ENCODE results near the gene TCL1B.

The TCL1B gene

DNA sequence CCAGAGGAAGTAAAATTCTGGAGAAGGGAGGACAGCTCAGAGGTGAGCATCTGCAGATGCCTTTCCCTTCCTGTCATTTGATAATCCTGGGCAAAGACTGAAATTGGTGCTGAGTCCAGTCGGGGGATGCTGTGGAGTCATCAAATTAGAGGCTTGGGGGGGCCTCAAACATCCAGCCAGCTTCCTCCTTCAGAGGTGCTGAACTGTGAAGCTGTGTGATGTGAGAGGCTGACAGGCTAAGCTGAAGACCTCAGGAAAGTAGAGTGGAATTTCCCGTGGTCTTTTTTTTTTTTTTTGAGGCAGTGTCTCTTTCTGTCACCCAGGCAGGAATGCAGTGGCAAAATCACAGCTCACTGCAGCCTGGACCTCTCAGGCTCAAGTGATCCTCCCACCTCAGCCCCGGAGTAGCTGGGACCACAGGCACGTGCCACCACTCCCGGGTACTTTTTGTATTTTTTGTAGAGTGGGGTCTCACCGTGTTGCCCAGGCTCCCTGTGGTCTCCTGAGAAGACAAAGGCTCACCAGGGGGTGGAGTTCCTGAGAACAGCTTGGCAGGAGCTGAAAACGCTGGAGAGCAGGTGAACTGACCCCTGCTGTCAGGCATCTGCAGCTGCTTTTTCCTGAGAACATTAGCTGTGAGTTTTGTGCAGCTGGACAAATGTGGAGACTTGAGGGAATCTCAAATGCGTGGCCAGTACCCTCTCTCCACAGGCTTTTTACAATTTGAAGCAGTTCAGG, 6.1 kb upstream of the TCL1B start:
- DNase-seq (ENCODE audit: low spot score) (no peak), ATAC-seq (ENCODE audit: low read depth) (no peak)
- Histone ChIP-seq H3K36me3 (ENCODE audit: low read depth) (no peaks in the 10 kb centered on the region), H3K4me1 (ENCODE audit: insufficient read depth, poor library complexity, severe bottlenecking) (no peaks in the 10 kb centered on the region), H3K9me3 (ENCODE audit: severe bottlenecking) (no peaks in the 10 kb centered on the region), H3K27me3 (ENCODE audit: insufficient read depth, poor library complexity, severe bottlenecking) (peaks cover 10% of the 10 kb centered on the region), H3K4me3 (ENCODE audit: severe bottlenecking) (no peak overlapping the region), H3K27ac (ENCODE audit: poor library complexity, severe bottlenecking) (no peak overlapping the region)
- TF ChIP-seq, protein P1, sequence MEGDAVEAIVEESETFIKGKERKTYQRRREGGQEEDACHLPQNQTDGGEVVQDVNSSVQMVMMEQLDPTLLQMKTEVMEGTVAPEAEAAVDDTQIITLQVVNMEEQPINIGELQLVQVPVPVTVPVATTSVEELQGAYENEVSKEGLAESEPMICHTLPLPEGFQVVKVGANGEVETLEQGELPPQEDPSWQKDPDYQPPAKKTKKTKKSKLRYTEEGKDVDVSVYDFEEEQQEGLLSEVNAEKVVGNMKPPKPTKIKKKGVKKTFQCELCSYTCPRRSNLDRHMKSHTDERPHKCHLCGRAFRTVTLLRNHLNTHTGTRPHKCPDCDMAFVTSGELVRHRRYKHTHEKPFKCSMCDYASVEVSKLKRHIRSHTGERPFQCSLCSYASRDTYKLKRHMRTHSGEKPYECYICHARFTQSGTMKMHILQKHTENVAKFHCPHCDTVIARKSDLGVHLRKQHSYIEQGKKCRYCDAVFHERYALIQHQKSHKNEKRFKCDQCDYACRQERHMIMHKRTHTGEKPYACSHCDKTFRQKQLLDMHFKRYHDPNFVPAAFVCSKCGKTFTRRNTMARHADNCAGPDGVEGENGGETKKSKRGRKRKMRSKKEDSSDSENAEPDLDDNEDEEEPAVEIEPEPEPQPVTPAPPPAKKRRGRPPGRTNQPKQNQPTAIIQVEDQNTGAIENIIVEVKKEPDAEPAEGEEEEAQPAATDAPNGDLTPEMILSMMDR (IDR thresholded peaks at IDR 0.05; ENCODE audit: poor library complexity, severe bottlenecking) = no peak

- no peak for ATAC-seq (ENCODE audit: low read depth)
- Histone ChIP-seq H3K27me3 (ENCODE audit: insufficient read depth, poor library complexity, severe bottlenecking) (peaks cover 10% of the 10 kb centered on the region), H3K9me3 (ENCODE audit: severe bottlenecking) (no peaks in the 10 kb centered on the region), H3K4me3 (ENCODE audit: severe bottlenecking) (no peak overlapping the region), H3K27ac (ENCODE audit: poor library complexity, severe bottlenecking) (no peak overlapping the region), H3K36me3 (ENCODE audit: low read depth) (no peaks in the 10 kb centered on the region), H3K4me1 (ENCODE audit: insufficient read depth, poor library complexity, severe bottlenecking) (no peaks in the 10 kb centered on the region)
- no peak for DNase-seq (ENCODE audit: low spot score)
- TF ChIP-seq, protein P1 (IDR thresholded peaks at IDR 0.05; ENCODE audit: poor library complexity, severe bottlenecking) = no peak
Observed at GRCh38 chr14:95681153-95681552, 5.1 kb upstream of the TCL1B start.

- no peak for DNase-seq (ENCODE audit: low spot score)
- H3K4me3 ChIP-seq (ENCODE audit: severe bottlenecking) = no peak overlapping the region
- H3K9me3 ChIP-seq (ENCODE audit: severe bottlenecking) = no peaks in the 10 kb centered on the region
- H3K4me1 ChIP-seq (ENCODE audit: insufficient read depth, poor library complexity, severe bottlenecking) = no peaks in the 10 kb centered on the region
- no peak for ATAC-seq (ENCODE audit: low read depth)
- TF ChIP-seq, protein P1 (IDR thresholded peaks at IDR 0.05; ENCODE audit: poor library complexity, severe bottlenecking) = peak; percentile 32
- H3K36me3 ChIP-seq (ENCODE audit: low read depth) = no peaks in the 10 kb centered on the region
- no peak overlapping the region for H3K27ac ChIP-seq (ENCODE audit: poor library complexity, severe bottlenecking)
- H3K27me3 ChIP-seq (ENCODE audit: insufficient read depth, poor library complexity, severe bottlenecking) = peaks cover 6% of the 10 kb centered on the region
Observed at GRCh38 chr14:95683793-95684192, 2.4 kb upstream of the TCL1B start.

- Histone ChIP-seq H3K4me3 (ENCODE audit: severe bottlenecking) (no peak overlapping the region), H3K36me3 (ENCODE audit: low read depth) (no peaks in the 10 kb centered on the region), H3K27ac (ENCODE audit: poor library complexity, severe bottlenecking) (no peak overlapping the region), H3K9me3 (ENCODE audit: severe bottlenecking) (no peaks in the 10 kb centered on the region), H3K27me3 (ENCODE audit: insufficient read depth, poor library complexity, severe bottlenecking) (peaks cover 13% of the 10 kb centered on the region), H3K4me1 (ENCODE audit: insufficient read depth, poor library complexity, severe bottlenecking) (no peaks in the 10 kb centered on the region)
- ATAC-seq (ENCODE audit: low read depth) (no peak), DNase-seq (ENCODE audit: low spot score) (no peak)
- TF ChIP-seq, protein P1 (IDR thresholded peaks at IDR 0.05; ENCODE audit: poor library complexity, severe bottlenecking) = no peak
Observed at GRCh38 chr14:95686935-95687334, 709 bp downstream of the TCL1B start.

DNA sequence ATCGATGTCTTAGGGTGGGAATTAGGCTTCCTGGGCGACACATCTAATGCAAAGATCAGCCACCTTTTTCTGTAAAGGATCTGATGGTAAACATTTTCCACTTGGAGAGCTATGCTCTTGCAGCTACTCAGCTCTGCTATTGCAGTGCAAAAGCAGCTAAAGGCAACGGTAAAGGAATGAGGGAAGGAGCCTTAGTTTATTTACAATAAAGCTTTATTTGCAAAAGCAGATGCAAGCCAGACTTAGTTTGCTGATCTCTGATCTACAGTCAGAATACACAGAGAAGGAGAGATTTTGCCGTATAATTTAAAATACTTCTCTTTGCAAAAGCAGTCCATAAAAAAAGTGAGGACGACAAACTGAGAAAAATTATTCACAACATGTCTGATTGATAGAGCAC, 3.2 kb downstream of the TCL1B start:
- Histone ChIP-seq H3K27me3 (ENCODE audit: insufficient read depth, poor library complexity, severe bottlenecking) (peaks cover 12% of the 10 kb centered on the region), H3K4me3 (ENCODE audit: severe bottlenecking) (no peak overlapping the region), H3K27ac (ENCODE audit: poor library complexity, severe bottlenecking) (no peak overlapping the region), H3K4me1 (ENCODE audit: insufficient read depth, poor library complexity, severe bottlenecking) (no peaks in the 10 kb centered on the region), H3K36me3 (ENCODE audit: low read depth) (no peaks in the 10 kb centered on the region), H3K9me3 (ENCODE audit: severe bottlenecking) (no peaks in the 10 kb centered on the region)
- no peak for DNase-seq (ENCODE audit: low spot score)
- no peak for ATAC-seq (ENCODE audit: low read depth)
- TF ChIP-seq, protein P1 (IDR thresholded peaks at IDR 0.05; ENCODE audit: poor library complexity, severe bottlenecking) = no peak

Data from RWPE2 (cell line).